Activated CD4-positive, alpha-beta T cell treated with anti-CD3 and anti-CD28 coated beads, Interleukin-2, amount 10 ng/mL, durations not matched to agents 24 days and 14 days (primary cell): ENCODE data around the gene USH2A. TPM values are rescaled to one million over a fixed set of nuclear protein-coding genes. Genes with fewer than 3 reads are reported as not detected.

Source experiments
- DNase-seq: peaks from one replicate; pipeline ENCODE4 v3.0.0; 2022
- H3K27ac Mint-ChIP-seq: one replicate; pipeline ENCODE4 v1.8.0; 2022; ENCODE audit warnings: mild to moderate bottlenecking, mixed read lengths
- H3K27me3 Mint-ChIP-seq: one replicate; pipeline ENCODE4 v1.8.0; 2022; ENCODE audit warnings: mixed read lengths
- H3K36me3 Mint-ChIP-seq: one replicate; pipeline ENCODE4 v1.8.0; 2022; ENCODE audit warnings: low read depth, mild to moderate bottlenecking, mixed read lengths
- H3K4me1 Mint-ChIP-seq: one replicate; pipeline ENCODE4 v1.8.0; 2021; ENCODE audit warnings: mixed read lengths
- H3K4me3 Mint-ChIP-seq: one replicate; pipeline ENCODE4 v1.8.0; 2022; ENCODE audit warnings: mild to moderate bottlenecking, moderate library complexity, mixed read lengths
- H3K9me3 Mint-ChIP-seq: one replicate; pipeline ENCODE4 v1.8.0; 2021; ENCODE audit warnings: mixed read lengths
- intact Hi-C: fragments of 100-400 bp; cut with micrococcal nuclease; formaldehyde crosslinking; loops from one replicate; pipeline ENCODE4 v1.15.1; 2023
- total RNA-seq: library from RNA; stranded (reverse); gene quantifications from 2 replicates; pipeline ENCODE4 v1.2.3, GENCODE V29; 2022

USH2A gene
- total RNA-seq, 1 donor from 2014 or later = not detected

GRCh38 chr1:216433175-216433574 lies 9.9 kb upstream of the USH2A start:
- Mint-ChIP-seq H3K27me3 (no peaks in the 10 kb centered on the region), H3K27ac (no peak overlapping the region), H3K9me3 (no peaks in the 10 kb centered on the region), H3K36me3 (no peaks in the 10 kb centered on the region), H3K4me3 (no peak overlapping the region), H3K4me1 (no peaks in the 10 kb centered on the region)
- intact Hi-C loops = no loop called here
- DNase-seq = no peak

DNA sequence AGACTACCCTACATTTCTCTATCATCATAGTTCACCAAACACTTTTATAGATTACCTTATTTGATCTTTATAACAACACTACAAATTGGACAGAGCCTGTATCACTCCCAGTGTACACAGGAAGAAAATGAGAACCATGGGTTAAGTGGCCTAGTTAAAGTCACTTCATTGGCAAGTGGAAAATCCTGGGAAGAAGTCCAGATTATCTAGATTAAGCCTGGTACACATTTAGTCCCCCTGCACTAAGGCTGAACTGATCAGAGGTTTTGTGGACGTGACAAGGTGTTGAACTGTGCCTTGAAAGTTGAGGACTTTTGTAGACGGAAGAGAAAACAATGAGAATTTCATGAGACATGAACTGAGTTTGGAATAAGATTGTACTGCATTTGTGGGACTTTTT lies 7.5 kb upstream of the USH2A start:
- no peak overlapping the region for H3K4me3 Mint-ChIP-seq
- H3K27me3 Mint-ChIP-seq = no peaks in the 10 kb centered on the region
- H3K27ac Mint-ChIP-seq = no peak overlapping the region
- H3K4me1 Mint-ChIP-seq = no peaks in the 10 kb centered on the region
- no peaks in the 10 kb centered on the region for H3K9me3 Mint-ChIP-seq
- intact Hi-C loops = no loop called here
- no peaks in the 10 kb centered on the region for H3K36me3 Mint-ChIP-seq
- no peak for DNase-seq

GRCh38 chr1:216425577-216425976 lies 2.3 kb upstream of the USH2A start:
- no peak overlapping the region for H3K4me3 Mint-ChIP-seq
- no peaks in the 10 kb centered on the region for H3K4me1 Mint-ChIP-seq
- H3K9me3 Mint-ChIP-seq = no peaks in the 10 kb centered on the region
- no peaks in the 10 kb centered on the region for H3K36me3 Mint-ChIP-seq
- H3K27me3 Mint-ChIP-seq = no peaks in the 10 kb centered on the region
- intact Hi-C loops = no loop called here
- DNase-seq = peak; percentile 38
- H3K27ac Mint-ChIP-seq = no peak overlapping the region

DNA sequence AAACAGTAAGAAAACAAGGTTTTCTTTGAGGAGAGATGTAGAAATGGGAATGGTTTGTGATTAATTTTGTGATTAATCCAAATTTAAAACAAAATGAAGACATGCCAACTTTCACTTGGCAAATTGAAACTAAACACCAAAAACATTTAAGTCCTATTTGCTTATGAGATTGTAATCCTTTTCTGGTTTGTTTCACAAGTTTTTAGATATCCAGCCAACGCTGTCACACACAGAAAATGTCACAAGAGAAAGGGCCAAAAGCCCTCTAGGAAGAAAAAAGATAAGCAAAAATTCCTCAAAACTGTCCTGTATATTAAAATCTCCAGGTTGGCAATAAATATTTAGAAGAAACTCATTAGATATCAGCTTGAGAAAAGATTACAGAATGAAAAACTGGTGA lies 2.5 kb downstream of the USH2A start:
- H3K27me3 Mint-ChIP-seq = no peaks in the 10 kb centered on the region
- H3K36me3 Mint-ChIP-seq = no peaks in the 10 kb centered on the region
- no peak overlapping the region for H3K4me3 Mint-ChIP-seq
- H3K4me1 Mint-ChIP-seq = no peaks in the 10 kb centered on the region
- no peak for DNase-seq
- intact Hi-C loops = no loop called here
- no peaks in the 10 kb centered on the region for H3K9me3 Mint-ChIP-seq
- H3K27ac Mint-ChIP-seq = no peak overlapping the region

DNA sequence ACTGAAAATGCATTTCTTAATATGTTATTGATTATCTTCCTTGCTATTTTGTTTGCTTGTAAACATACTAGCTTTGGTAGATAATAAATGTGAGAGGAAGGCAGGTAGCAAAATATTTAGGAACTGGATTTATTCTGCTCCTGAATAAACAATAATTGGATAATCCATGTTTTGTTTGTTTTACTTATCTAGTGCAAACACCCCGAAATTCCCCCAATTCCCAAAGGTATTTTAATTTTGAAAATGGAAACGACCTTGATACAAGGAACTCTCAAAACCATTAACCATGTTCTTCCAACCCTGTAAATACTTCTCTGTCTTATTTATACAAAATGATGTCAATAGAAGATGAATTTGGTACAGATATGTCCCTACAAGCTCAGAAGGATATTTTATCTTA lies 3.0 kb downstream of the USH2A start:
- Mint-ChIP-seq H3K27me3 (no peaks in the 10 kb centered on the region), H3K9me3 (no peaks in the 10 kb centered on the region), H3K36me3 (no peaks in the 10 kb centered on the region), H3K4me1 (no peaks in the 10 kb centered on the region), H3K27ac (no peak overlapping the region), H3K4me3 (no peak overlapping the region)
- intact Hi-C loops = no loop called here
- no peak for DNase-seq

GRCh38 chr1:216416488-216416887 lies 6.8 kb downstream of the USH2A start:
- H3K4me3 Mint-ChIP-seq = no peak overlapping the region
- no peaks in the 10 kb centered on the region for H3K36me3 Mint-ChIP-seq
- H3K27ac Mint-ChIP-seq = no peak overlapping the region
- intact Hi-C loops = no loop called here
- no peaks in the 10 kb centered on the region for H3K9me3 Mint-ChIP-seq
- DNase-seq = no peak
- H3K27me3 Mint-ChIP-seq = no peaks in the 10 kb centered on the region
- H3K4me1 Mint-ChIP-seq = no peaks in the 10 kb centered on the region

DNA sequence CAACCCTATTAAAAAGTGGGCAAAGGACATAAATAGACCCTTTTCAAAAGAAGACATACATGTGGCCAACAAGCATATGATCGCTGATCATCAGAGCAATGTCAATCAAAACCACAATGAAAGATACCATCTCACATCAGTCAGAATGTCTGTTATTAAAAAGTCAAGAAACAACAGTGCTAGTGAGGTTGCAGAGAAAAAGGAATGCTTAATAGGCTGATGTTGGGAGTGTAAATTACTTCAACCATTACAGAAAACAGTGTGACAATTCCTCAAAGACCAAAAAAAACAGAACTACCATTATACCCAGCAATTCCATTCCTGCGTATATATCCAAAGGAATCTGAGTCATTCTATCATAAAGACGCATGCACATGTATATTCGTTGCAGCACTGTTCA lies 13.2 kb downstream of the USH2A start:
- Mint-ChIP-seq H3K4me3 (no peak overlapping the region), H3K36me3 (no peaks in the 10 kb centered on the region), H3K4me1 (no peaks in the 10 kb centered on the region)

GRCh38 chr1:216390956-216391355 lies 32.3 kb downstream of the USH2A start:
- Mint-ChIP-seq H3K27ac (no peak overlapping the region), H3K4me3 (no peak overlapping the region), H3K4me1 (no peaks in the 10 kb centered on the region), H3K36me3 (no peaks in the 10 kb centered on the region), H3K9me3 (no peaks in the 10 kb centered on the region), H3K27me3 (no peaks in the 10 kb centered on the region)
- intact Hi-C loops = no loop called here
- DNase-seq = no peak

More for the DNA sequence above, 13.2 kb downstream of the USH2A start:
- Mint-ChIP-seq H3K27me3 (no peaks in the 10 kb centered on the region), H3K9me3 (no peaks in the 10 kb centered on the region), H3K27ac (no peak overlapping the region)
- intact Hi-C loops = no loop called here
- no peak for DNase-seq

DNA sequence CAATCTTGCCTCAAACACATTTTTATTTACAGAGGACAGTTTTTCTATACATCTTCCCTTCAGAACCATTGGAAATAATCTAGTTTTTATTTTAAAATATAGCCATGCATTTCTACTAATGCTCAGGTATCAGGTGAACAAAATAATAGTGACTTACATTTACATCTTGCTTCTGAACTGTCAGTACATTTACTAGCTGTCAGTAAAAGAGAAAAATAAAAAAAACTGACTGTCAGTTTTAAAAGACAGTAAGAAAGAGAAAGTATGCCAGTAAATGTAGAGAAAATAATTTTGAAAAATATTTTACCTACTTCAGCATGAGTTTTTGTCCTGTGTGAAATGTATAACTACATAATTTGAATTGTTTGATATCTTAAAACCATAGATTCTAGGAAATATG lies 33.5 kb downstream of the USH2A start:
- no peaks in the 10 kb centered on the region for H3K4me1 Mint-ChIP-seq
- no peaks in the 10 kb centered on the region for H3K36me3 Mint-ChIP-seq
- H3K4me3 Mint-ChIP-seq = no peak overlapping the region
- intact Hi-C loops = no loop called here
- H3K27me3 Mint-ChIP-seq = no peaks in the 10 kb centered on the region
- DNase-seq = no peak
- H3K9me3 Mint-ChIP-seq = no peaks in the 10 kb centered on the region
- no peak overlapping the region for H3K27ac Mint-ChIP-seq

DNA sequence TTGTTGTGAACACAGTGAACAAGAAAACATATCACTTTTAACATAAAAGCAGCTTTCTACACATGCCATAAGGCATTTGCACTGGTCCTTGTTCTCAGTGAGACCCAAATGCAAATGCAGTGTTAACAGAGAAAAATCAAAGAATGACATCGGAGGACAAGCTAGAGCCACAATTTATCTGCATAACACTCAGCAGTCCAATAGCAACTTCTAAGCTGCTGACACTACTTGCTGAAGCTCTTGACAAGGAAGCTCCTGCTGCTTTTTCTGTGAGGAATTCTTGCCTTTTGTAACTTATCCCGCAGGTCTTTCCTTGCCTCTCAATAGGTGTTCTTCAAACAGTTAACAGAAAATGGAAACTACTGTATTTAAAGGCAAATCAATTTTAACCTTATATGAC lies 34.7 kb downstream of the USH2A start:
- Mint-ChIP-seq H3K27me3 (no peaks in the 10 kb centered on the region), H3K27ac (no peak overlapping the region), H3K36me3 (no peaks in the 10 kb centered on the region), H3K4me3 (no peak overlapping the region), H3K9me3 (no peaks in the 10 kb centered on the region), H3K4me1 (no peaks in the 10 kb centered on the region)
- intact Hi-C loops = no loop called here
- no peak for DNase-seq

DNA sequence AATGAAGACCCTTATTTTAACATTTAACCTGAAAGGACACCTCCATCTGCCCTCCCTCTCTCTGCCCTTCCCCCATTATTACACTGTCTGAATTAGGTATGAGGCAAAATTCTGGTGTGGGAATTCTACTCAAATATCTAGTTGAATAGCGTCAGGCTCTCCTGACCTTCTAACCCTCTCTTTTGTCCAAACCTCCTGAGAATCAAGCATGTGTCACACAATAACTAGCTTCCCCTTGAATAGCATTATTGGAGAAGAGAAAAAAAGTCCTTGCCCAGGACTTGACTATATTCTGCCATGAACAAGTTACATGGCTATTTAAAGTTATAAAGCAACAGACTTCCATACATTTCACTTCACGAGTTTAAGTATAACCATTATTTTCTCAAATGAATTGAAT lies 35.5 kb downstream of the USH2A start:
- H3K36me3 Mint-ChIP-seq = no peaks in the 10 kb centered on the region
- H3K9me3 Mint-ChIP-seq = no peaks in the 10 kb centered on the region
- no peaks in the 10 kb centered on the region for H3K27me3 Mint-ChIP-seq
- H3K27ac Mint-ChIP-seq = no peak overlapping the region
- H3K4me1 Mint-ChIP-seq = no peaks in the 10 kb centered on the region
- H3K4me3 Mint-ChIP-seq = no peak overlapping the region
- intact Hi-C loops = no loop called here
- DNase-seq = no peak

- H3K27ac Mint-ChIP-seq = no peak overlapping the region
- H3K9me3 Mint-ChIP-seq = no peaks in the 10 kb centered on the region
- intact Hi-C loops = no loop called here
- no peaks in the 10 kb centered on the region for H3K27me3 Mint-ChIP-seq
- DNase-seq = no peak
- no peaks in the 10 kb centered on the region for H3K4me1 Mint-ChIP-seq
- no peaks in the 10 kb centered on the region for H3K36me3 Mint-ChIP-seq
- no peak overlapping the region for H3K4me3 Mint-ChIP-seq
Measured at GRCh38 chr1:216379441-216379840, 43.8 kb downstream of the USH2A start.

DNA sequence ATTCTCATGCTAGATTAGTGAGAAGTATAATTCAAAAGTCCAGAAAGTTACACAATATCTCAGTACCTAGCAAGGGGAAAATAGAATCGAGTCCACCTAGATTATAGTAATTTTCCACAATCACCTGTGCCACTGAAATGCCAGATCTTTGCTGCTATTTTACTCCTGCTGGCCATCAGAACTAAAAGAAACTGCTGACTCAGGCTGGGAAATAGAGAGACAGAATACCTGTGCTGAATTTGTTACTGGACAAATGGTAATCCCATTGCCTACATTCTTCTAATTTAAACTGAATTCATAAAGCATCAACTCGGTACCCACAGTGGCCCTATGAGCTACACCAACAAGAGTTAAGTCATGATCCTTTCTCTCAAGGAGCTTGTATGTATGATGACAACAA lies 55.0 kb downstream of the USH2A start:
- H3K27ac Mint-ChIP-seq = no peak overlapping the region
- H3K27me3 Mint-ChIP-seq = no peaks in the 10 kb centered on the region
- no peak overlapping the region for H3K4me3 Mint-ChIP-seq

GRCh38 chr1:216366979-216367378 lies 56.3 kb downstream of the USH2A start:
- H3K4me3 Mint-ChIP-seq = no peak overlapping the region
- H3K36me3 Mint-ChIP-seq = no peaks in the 10 kb centered on the region
- DNase-seq = no peak
- no peak overlapping the region for H3K27ac Mint-ChIP-seq
- H3K27me3 Mint-ChIP-seq = no peaks in the 10 kb centered on the region
- intact Hi-C loops = no loop called here
- H3K4me1 Mint-ChIP-seq = no peaks in the 10 kb centered on the region
- no peaks in the 10 kb centered on the region for H3K9me3 Mint-ChIP-seq

More for the DNA sequence above, 55.0 kb downstream of the USH2A start:
- Mint-ChIP-seq H3K36me3 (no peaks in the 10 kb centered on the region), H3K9me3 (no peaks in the 10 kb centered on the region), H3K4me1 (no peaks in the 10 kb centered on the region)
- no peak for DNase-seq
- intact Hi-C loops = no loop called here

DNA sequence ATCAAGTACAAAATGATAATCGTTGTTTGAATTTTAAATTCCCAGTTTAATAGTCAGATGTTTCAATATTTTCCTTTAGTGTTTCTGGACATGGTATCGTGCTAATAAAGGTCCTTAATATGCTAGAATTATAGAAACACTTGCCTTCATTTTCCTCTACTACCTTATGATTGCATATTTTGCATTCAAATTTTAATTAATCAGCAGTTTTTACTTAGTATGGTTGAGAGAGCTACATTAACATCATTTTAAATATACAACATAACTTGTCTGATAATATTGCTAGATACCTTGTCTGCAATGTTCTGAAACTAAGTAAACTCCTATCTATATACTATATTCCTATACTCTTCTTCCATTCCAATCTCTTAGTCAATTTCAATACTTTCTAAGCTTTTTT lies 66.3 kb downstream of the USH2A start:
- Mint-ChIP-seq H3K27me3 (no peaks in the 10 kb centered on the region), H3K9me3 (no peaks in the 10 kb centered on the region), H3K36me3 (no peaks in the 10 kb centered on the region), H3K27ac (no peak overlapping the region), H3K4me1 (no peaks in the 10 kb centered on the region), H3K4me3 (no peak overlapping the region)
- intact Hi-C loops = no loop called here
- DNase-seq = no peak
